Measurements from ENCODE around the gene DHX9.

DHX9 gene

GRCh38 chr1:182841368-182841988 lies 2.3 kb downstream of the DHX9 start:
- no peak for DNase-seq (ENCODE audit: low spot score)

GRCh38 chr1:182842265-182842664 lies 3.1 kb downstream of the DHX9 start:
- no peak for DNase-seq (ENCODE audit: low spot score)

GRCh38 chr1:182845379-182845778 lies 6.2 kb downstream of the DHX9 start:
- DNase-seq (ENCODE audit: low spot score) = peak; percentile 16

GRCh38 chr1:182845894-182846293 lies 6.7 kb downstream of the DHX9 start:
- no peak for DNase-seq (ENCODE audit: low spot score)

GRCh38 chr1:182847105-182847504 lies 8.0 kb downstream of the DHX9 start:
- DNase-seq (ENCODE audit: low spot score) = no peak

GRCh38 chr1:182848736-182849135 lies 9.6 kb downstream of the DHX9 start:
- no peak for DNase-seq (ENCODE audit: low spot score)

GRCh38 chr1:182850319-182850718 lies 11.2 kb downstream of the DHX9 start:
- DNase-seq (ENCODE audit: low spot score) = no peak

GRCh38 chr1:182851825-182852224 lies 12.7 kb downstream of the DHX9 start:
- no peak for DNase-seq (ENCODE audit: low spot score)

GRCh38 chr1:182855911-182856310 lies 16.8 kb downstream of the DHX9 start:
- DNase-seq (ENCODE audit: low spot score) = no peak

- DNase-seq (ENCODE audit: low spot score) = no peak
Measured at GRCh38 chr1:182857212-182857611, 18.1 kb downstream of the DHX9 start.

GRCh38 chr1:182860658-182861057 lies 21.5 kb downstream of the DHX9 start:
- no peak for DNase-seq (ENCODE audit: low spot score)

GRCh38 chr1:182861994-182862393 lies 22.8 kb downstream of the DHX9 start:
- DNase-seq (ENCODE audit: low spot score) = no peak

GRCh38 chr1:182862827-182863226 lies 23.7 kb downstream of the DHX9 start:
- DNase-seq (ENCODE audit: low spot score) = no peak

GRCh38 chr1:182863940-182864339 lies 24.8 kb downstream of the DHX9 start:
- DNase-seq (ENCODE audit: low spot score) = no peak

- DNase-seq (ENCODE audit: low spot score) = no peak
Measured at GRCh38 chr1:182867861-182868260, 28.7 kb downstream of the DHX9 start.

- DNase-seq (ENCODE audit: low spot score) = no peak
Measured at GRCh38 chr1:182869241-182869666, 30.1 kb downstream of the DHX9 start.

- DNase-seq (ENCODE audit: low spot score) = no peak
Measured at GRCh38 chr1:182872881-182873280, 33.7 kb downstream of the DHX9 start.

GRCh38 chr1:182875889-182876288 lies 36.7 kb downstream of the DHX9 start:
- no peak for DNase-seq (ENCODE audit: low spot score)

- DNase-seq (ENCODE audit: low spot score) = no peak
Measured at GRCh38 chr1:182877331-182877730, 38.2 kb downstream of the DHX9 start.

GRCh38 chr1:182877842-182878241 lies 38.7 kb downstream of the DHX9 start:
- no peak for DNase-seq (ENCODE audit: low spot score)

- DNase-seq (ENCODE audit: low spot score) = no peak
Measured at GRCh38 chr1:182884872-182885271, 45.7 kb downstream of the DHX9 start.

GRCh38 chr1:182885591-182885990 lies 46.4 kb downstream of the DHX9 start:
- no peak for DNase-seq (ENCODE audit: low spot score)

GRCh38 chr1:182886985-182887384 lies 47.8 kb downstream of the DHX9 start:
- DNase-seq (ENCODE audit: low spot score) = no peak

- DNase-seq (ENCODE audit: low spot score) = no peak
Measured at GRCh38 chr1:182888736-182889531, 49.8 kb downstream of the DHX9 start.

Measured in globus pallidus (tissue), 1 donor.